K562 (cell line): ENCODE measurements around the gene ZNF143. TPM values are rescaled to one million over a fixed set of nuclear protein-coding genes. Genes with fewer than 3 reads are reported as not detected.
A peak's percentile ranks its signal among the peaks of the same experiment; 100 is the strongest.

Experiments
- CEBPB ChIP-seq: fragments of 450-650 bp; IDR thresholded peaks from 2 replicates; pipeline ENCODE4 v1.6.1; 2016; ENCODE audit warnings: missing genetic modification characterization, missing compliant biosample characterization
- ELF2 ChIP-seq: fragments of 250-450 bp; sonication (Bioruptor Pico); IDR thresholded peaks from 2 replicates; pipeline ENCODE4 v1.5.0; 2021; ENCODE audit warnings: mild to moderate bottlenecking
- HDAC1 ChIP-seq, 2 experiments: fragments of 450-650 bp; IDR thresholded peaks; 2 replicates each; pipeline ENCODE4 v1.6.1; 2016 to 2017; ENCODE audit warnings: inconsistent platforms in 1 of 2, mild to moderate bottlenecking in 1 of 2, moderate library complexity in 1 of 2
- HNRNPLL ChIP-seq: fragments of 200-400 bp; formaldehyde crosslinking; IDR thresholded peaks from 2 replicates; pipeline ENCODE4 v1.6.1; 2017; ENCODE audit warnings: low read length, low read depth, mild to moderate bottlenecking; ENCODE audit not compliant: poor library complexity, severe bottlenecking
- ILF3 ChIP-seq: fragments of 450-650 bp; IDR thresholded peaks from 2 replicates; pipeline ENCODE4 v1.6.1; 2018; ENCODE audit warnings: antibody characterized with exemption, mild to moderate bottlenecking, moderate library complexity, borderline replicate concordance
- KDM1A ChIP-seq, 2 experiments: fragments of 450-650 bp; IDR thresholded peaks; 2 replicates each; pipeline ENCODE4 v1.6.1; 2016; ENCODE audit warnings: mild to moderate bottlenecking in 2 of 2
- MAFG ChIP-seq: fragments of 450-650 bp; conservative IDR thresholded peaks from 2 replicates; pipeline ENCODE4 v1.6.1; 2016; ENCODE audit warnings: missing genetic modification characterization, missing compliant biosample characterization
- MAX ChIP-seq: sonication (generic); formaldehyde crosslinking; IDR thresholded peaks from 2 replicates; pipeline ENCODE4 v1.9.0; 2022; ENCODE audit warnings: mild to moderate bottlenecking, missing genetic modification reagents
- MNT ChIP-seq, 2 experiments: fragments of 450-650 bp; conservative IDR thresholded peaks; 2 replicates each; pipeline ENCODE4 v1.6.1; 2017; ENCODE audit warnings: mild to moderate bottlenecking in 2 of 2, moderate library complexity in 2 of 2
- NCOR1 ChIP-seq: fragments of 450-650 bp; IDR thresholded peaks from 2 replicates; pipeline ENCODE4 v1.6.1; 2016; ENCODE audit warnings: mild to moderate bottlenecking, moderate library complexity
- NFE2 ChIP-seq: IDR thresholded peaks from 2 replicates; pipeline ENCODE4 v1.6.1; 2014; ENCODE audit warnings: antibody characterized with exemption, low read depth
- PTRF ChIP-seq: fragments of 450-650 bp; IDR thresholded peaks from 2 replicates; pipeline ENCODE4 v1.6.1; 2016; ENCODE audit warnings: mild to moderate bottlenecking, missing genetic modification characterization, missing compliant biosample characterization
- RFX1 ChIP-seq: fragments of 450-650 bp; IDR thresholded peaks from 2 replicates; pipeline ENCODE4 v1.6.1; 2016; ENCODE audit warnings: mild to moderate bottlenecking, moderate library complexity
- SMAD3 ChIP-seq: fragments of 450-650 bp; formaldehyde crosslinking; conservative IDR thresholded peaks from 2 replicates; pipeline ENCODE4 v1.4.0; 2020; ENCODE audit warnings: mild to moderate bottlenecking
- SMARCA4 ChIP-seq: fragments of 450-650 bp; IDR thresholded peaks from 2 replicates; pipeline ENCODE4 v1.6.1; 2016
- U2AF2 ChIP-seq: fragments of 200-400 bp; formaldehyde crosslinking; optimal IDR thresholded peaks from 2 replicates; pipeline ENCODE3; 2017; ENCODE audit warnings: low read depth, mild to moderate bottlenecking, low read length
- ZNF699 ChIP-seq: fragments of 250-450 bp; sonication (Bioruptor Pico); IDR thresholded peaks from 2 replicates; pipeline ENCODE4 v1.8.0; 2021; ENCODE audit warnings: mild to moderate bottlenecking, moderate library complexity; ENCODE audit not compliant: insufficient replicate concordance
- polyA plus RNA-seq, 8 experiments: library from polyadenylated mRNA; depleted of rRNA in 4 of 8; stranded (reverse) in 5 of 8; unstranded in 3 of 8; fragments of >200 nt; fragmentation: Nextera tagmentation in 2 of 8; fragmentation: Illumina TruSeq in 1 of 8; extraction: Ambion mirVana in 2 of 8; extraction: Trizol in 1 of 8; gene quantifications; 2 replicates each; pipeline versions ENCODE4 v1.2.1 to v1.2.3, GENCODE V29; 2011 to 2014; ENCODE audit warnings: inconsistent platforms in 1 of 8, missing spikeins in 1 of 8
- total RNA-seq, 7 experiments: library from RNA; depleted of rRNA in 6 of 7; stranded (reverse); fragments of >200 nt in 6 of 7; fragmentation: Illumina TruSeq in 2 of 7; extraction: Trizol in 2 of 7; gene quantifications; 2 replicates each; pipeline versions ENCODE4 v1.2.1 to v1.2.3, GENCODE V29; 2011 to 2021; ENCODE audit warnings: low replicate concordance in 1 of 7

The ZNF143 gene
- total and polyA plus RNA-seq, 9 of the 15 experiments (the other 6 are each of a cell fraction or from before 2014, with no cell fraction given): 18.4 to 58.5 (median 27.1) TPM

GRCh38 chr11:9462806-9463537 lies 2.2 kb downstream of the ZNF143 start (continued):
- TF ChIP-seq NCOR1 (peak; percentile 29; the same call in 1 of the 2 replicates), KDM1A (IDR thresholded peaks at IDR 0.05) (no peak), ILF3 (0 out of 2 replicates have a peak, but pooled peaks have one; percentile 3), NFE2 (peak; percentile 97), U2AF2 (no peak), SMAD3 (CRISPR knock-in tag) (no peak), ELF2 (CRISPR knock-in tag) (no peak), MAX (CRISPR knock-in tag) (no peak), CEBPB (tag) (0 out of 2 replicates have a peak, but pooled peaks have one; percentile 44), RFX1 (no peak), MNT (conservative IDR thresholded peaks at IDR 0.05) (peak in 1 of 2 experiments; percentile 22; a peak in 2 of 4 replicates), HNRNPLL (no peak), ZNF699 (CRISPR knock-in tag) (no peak), MAFG (peak; percentile 96), SMARCA4 (peak; percentile 73), PTRF (tag) (no peak), HDAC1 (IDR thresholded peaks at IDR 0.05) (0 out of 4 replicates have a peak, but pooled peaks of 1 of the 2 experiments have one; percentile 22)
- TF ChIP-seq, all 486 proteins: peak for 34
